Left ventricle myocardium inferior (tissue), 1 donor: Measurements from ENCODE around the gene WDR17. TPM values are rescaled to one million over a fixed set of nuclear protein-coding genes. Genes with fewer than 3 reads are reported as not detected.

Experiments used
- DNase-seq: peaks from one replicate; pipeline ENCODE4 v3.0.0-alpha.2; 2020
- H3K27ac ChIP-seq: fragments of 200-600 bp; replicated peaks from 2 replicates; pipeline ENCODE4 v1.8.0; 2021
- H3K27me3 ChIP-seq: fragments of 200-600 bp; 2 replicates; pipeline ENCODE4 v1.8.0; 2021; ENCODE audit warnings: low read depth
- H3K36me3 ChIP-seq: fragments of 200-600 bp; 2 replicates; pipeline ENCODE4 v1.8.0; 2021
- H3K4me1 ChIP-seq: fragments of 200-600 bp; 2 replicates; pipeline ENCODE4 v1.8.0; 2021
- H3K4me3 ChIP-seq: fragments of 200-600 bp; 2 replicates; pipeline ENCODE4 v1.8.0; 2021; ENCODE audit warnings: mild to moderate bottlenecking, moderate library complexity
- H3K9me3 ChIP-seq: fragments of 200-600 bp; replicated peaks from 2 replicates; pipeline ENCODE4 v1.8.0; 2021
- CTCF ChIP-seq: fragments of 200-600 bp; IDR thresholded peaks from 2 replicates; pipeline ENCODE4 v1.8.0; 2021; ENCODE audit warnings: antibody characterized with exemption, mild to moderate bottlenecking, borderline replicate concordance
- intact Hi-C: fragments of 100-400 bp; cut with micrococcal nuclease; formaldehyde crosslinking; loops from one replicate; pipeline ENCODE4 v1.11.0; 2022
- total RNA-seq: library from RNA; stranded (reverse); fragmentation: NEBNext Ultra II Directional; extraction: Animal tissue kit (Norgen Biotek cat#: 25700); gene quantifications from one replicate; pipeline ENCODE4 v1.2.1, GENCODE V29; 2021
- donor health status: DM: no; HTN: yes; CAD: no; lungs with severe emphysema.

The WDR17 gene
- total RNA-seq, 1 donor from 2014 or later, result 0.38 TPM

GRCh38 chr4:176084769-176085168, 19.1 kb downstream of the WDR17 start:
- no peak for TF ChIP-seq CTCF
- intact Hi-C loops, result no loop called here
- H3K4me1 ChIP-seq, result no peaks in the 10 kb centered on the region
- DNase-seq, result no peak
- H3K36me3 ChIP-seq, result no peaks in the 10 kb centered on the region
- H3K27ac ChIP-seq, result no peak overlapping the region
- no peaks in the 10 kb centered on the region for H3K27me3 ChIP-seq
- H3K4me3 ChIP-seq, result no peak overlapping the region
- H3K9me3 ChIP-seq, result no peaks in the 10 kb centered on the region

GRCh38 chr4:176090115-176090514, 24.5 kb downstream of the WDR17 start:
- TF ChIP-seq CTCF, result no peak
- Histone ChIP-seq H3K27me3 (no peaks in the 10 kb centered on the region), H3K27ac (no peak overlapping the region), H3K4me3 (no peak overlapping the region), H3K9me3 (peaks cover 9% of the 10 kb centered on the region), H3K36me3 (no peaks in the 10 kb centered on the region), H3K4me1 (no peaks in the 10 kb centered on the region)
- DNase-seq, result no peak
- intact Hi-C loops, result no loop called here

GRCh38 chr4:176099314-176099713, 33.7 kb downstream of the WDR17 start:
- Histone ChIP-seq H3K36me3 (no peaks in the 10 kb centered on the region), H3K27ac (no peak overlapping the region), H3K4me1 (no peaks in the 10 kb centered on the region), H3K9me3 (peaks cover 21% of the 10 kb centered on the region), H3K4me3 (no peak overlapping the region), H3K27me3 (no peaks in the 10 kb centered on the region)
- intact Hi-C loops, result no loop called here
- DNase-seq, result no peak
- no peak for TF ChIP-seq CTCF

- Histone ChIP-seq H3K27me3 (no peaks in the 10 kb centered on the region), H3K27ac (no peak overlapping the region), H3K4me1 (no peaks in the 10 kb centered on the region), H3K4me3 (no peak overlapping the region), H3K9me3 (peaks cover 21% of the 10 kb centered on the region), H3K36me3 (no peaks in the 10 kb centered on the region)
- no peak for DNase-seq
- intact Hi-C loops, result no loop called here
- TF ChIP-seq CTCF, result no peak
These were observed 36.9 kb downstream of the WDR17 start for GRCh38 chr4:176102414-176103063.

DNA sequence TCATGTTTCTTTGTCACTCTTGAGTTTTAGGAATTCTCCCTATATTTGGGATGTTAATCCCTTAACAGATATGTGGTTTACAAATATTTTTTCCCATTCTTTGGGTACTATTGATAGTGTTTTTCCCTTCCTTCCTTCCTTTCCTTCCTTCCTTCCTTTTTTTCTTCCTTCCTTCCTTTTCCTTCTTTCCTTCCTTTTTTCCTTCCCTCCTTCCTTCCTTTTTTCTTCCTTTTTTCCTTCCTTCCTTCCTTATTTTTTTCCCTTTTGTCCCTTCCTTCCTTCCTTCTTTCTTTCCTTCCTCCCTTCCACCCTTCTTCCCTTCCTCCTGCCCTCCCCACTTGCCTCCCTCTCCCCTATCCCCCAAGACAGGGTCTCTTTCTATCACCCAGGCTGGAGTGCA, 42.1 kb downstream of the WDR17 start:
- no peaks in the 10 kb centered on the region for H3K36me3 ChIP-seq
- no peak overlapping the region for H3K27ac ChIP-seq
- H3K9me3 ChIP-seq, result peaks cover 13% of the 10 kb centered on the region
- no peaks in the 10 kb centered on the region for H3K27me3 ChIP-seq
- no peaks in the 10 kb centered on the region for H3K4me1 ChIP-seq
- intact Hi-C loops, result no loop called here
- H3K4me3 ChIP-seq, result no peak overlapping the region
- DNase-seq, result no peak
- TF ChIP-seq CTCF, result no peak
